Bone marrow (tissue), 2 donors: ENCODE results near the gene AGXT.
A peak's percentile ranks its signal among the peaks of the same experiment; 100 is the strongest.
"Not testable (repeated sequence)": the region's sequence is repeated elsewhere in the genome, so short reads cannot be mapped to it uniquely, and the experiment has no call there.

Experiments
- DNase-seq, 2 donors: peaks; one replicate each; lab custom pipeline; 2025; lab: John Stamatoyannopoulos, UW

Gene AGXT

GRCh38 chr2:240840435-240841060, 28.1 kb upstream of the AGXT start:
- DNase-seq, result no peak

DNA sequence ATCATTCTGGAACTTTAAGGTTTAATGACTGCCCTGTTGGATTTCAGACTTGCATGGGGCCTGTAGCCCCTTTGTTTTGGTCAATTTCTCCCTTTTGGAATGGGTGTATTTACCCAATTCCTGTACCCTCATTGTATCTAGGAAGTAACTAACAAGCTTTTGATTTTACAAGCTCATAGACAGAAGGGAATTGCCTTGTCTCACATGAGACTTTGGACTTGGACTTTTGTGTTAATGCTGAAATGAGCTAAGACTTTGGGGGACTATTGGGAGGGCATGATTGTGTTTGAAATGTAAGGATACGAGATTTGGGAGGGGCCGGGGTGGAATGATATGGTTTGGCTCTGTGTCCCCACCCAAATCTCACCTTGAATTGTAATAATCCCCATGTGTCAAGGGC, 22.3 kb upstream of the AGXT start:
- DNase-seq, result not testable (repeated sequence)

DNA sequence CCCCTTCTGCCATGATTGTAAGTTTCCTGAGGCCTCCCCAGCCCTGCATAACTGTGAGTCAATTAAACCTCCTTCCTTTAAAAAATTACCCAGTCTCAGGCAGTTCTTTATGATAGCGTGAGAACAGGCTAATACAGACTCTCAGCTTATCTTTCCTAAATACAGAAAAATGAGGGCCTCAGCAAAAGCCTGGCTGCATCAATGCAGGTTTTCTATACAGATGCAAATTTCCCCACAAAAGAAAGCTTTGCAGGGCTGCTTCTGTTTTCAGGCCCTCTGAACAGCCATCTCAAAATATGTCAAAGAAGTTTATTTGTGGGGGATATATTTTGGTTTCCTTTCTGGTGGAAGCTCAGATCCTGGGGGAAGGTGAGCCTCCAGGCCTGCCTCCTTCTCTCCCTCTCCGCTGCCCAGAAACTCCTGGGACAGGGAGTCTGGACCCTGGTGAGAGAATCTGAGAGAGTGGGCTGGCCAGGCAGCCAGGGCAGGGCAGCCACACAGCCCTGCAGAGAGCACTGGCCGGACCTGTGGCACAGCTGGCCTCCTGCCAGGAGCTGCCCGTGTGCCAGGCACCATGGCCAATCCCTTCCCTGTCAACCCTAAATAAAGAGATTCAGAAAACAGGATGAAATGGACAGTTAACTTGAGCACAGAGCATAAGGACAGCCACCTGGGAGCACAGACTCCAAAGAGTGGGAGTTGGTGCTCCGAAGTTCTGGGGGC, 21.6 kb upstream of the AGXT start:
- no peak for DNase-seq

- no peak for DNase-seq
Observed at GRCh38 chr2:240847817-240848216, 20.8 kb upstream of the AGXT start.

DNA sequence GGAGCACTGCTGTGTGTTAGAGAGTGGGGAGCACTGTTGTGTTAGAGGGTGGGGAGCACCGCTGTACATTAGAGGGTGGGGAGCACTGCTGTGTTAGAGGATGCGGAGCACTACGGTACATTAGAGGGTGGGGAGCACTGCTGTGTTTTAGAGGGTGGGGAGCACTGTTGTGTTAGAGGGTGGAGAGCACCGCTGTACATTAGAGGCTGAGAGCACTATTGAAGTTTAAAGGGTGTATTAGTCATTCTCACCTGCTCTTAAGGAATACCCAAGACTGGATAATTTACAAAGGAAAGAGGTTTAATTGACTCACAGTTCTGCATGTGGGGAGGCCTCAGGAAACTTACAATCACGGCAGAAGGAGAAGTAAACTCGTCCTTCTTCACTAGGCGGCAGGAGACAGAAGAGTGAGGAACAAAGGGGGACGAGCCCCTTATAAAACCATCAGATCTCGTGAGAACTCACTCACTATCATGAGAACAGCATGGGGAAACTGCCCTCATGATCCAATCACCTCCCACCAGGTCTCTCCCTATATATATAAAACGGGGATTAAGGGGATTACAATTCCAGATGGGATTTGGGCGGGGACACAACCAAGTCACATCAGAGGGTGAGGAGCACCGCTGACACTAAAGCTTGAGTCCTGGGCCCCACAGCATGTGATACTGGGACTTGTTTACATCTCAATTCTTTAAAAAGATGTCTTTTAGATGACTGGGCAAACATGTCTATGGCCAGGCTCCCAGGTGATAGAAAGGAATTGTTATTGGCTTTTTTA, 19.5 kb upstream of the AGXT start:
- DNase-seq, result no peak

DNA sequence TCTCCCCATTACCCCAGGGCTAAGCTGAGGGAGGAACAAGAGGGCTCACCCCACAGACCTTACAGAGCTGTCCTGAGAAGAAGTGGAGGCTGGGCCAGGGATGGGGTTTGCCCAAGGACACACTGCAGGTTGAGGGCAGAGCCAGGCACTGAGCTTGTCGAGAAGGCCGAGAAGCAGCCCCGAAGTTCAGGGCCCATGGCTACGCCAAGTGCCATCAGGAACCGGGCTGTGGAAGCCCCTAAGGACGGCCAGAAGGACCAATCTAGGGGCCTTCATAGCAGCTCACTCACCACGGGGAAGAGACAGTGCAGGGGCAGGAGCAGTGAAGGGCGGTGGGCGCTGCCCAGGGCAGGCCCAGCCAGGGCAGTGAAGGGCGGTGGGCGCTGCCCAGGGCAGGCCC, 18.6 kb upstream of the AGXT start:
- no peak for DNase-seq

DNA sequence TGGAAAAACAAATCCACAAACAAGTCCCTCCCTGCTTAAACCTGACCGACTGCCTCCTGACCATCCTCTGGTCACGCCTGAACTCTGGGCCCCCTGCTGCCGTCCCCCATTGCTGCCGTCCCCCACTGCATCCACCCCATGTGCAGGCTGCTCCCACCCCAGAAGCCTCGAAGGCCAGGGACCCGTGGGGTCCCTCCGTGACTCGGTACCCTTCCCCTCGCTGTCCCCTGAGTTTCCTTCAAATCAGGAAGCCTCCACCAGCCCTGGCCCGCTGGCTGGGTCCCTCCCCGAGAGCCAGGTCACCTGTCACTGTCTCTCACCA, 17.9 kb upstream of the AGXT start:
- DNase-seq, result no peak

DNA sequence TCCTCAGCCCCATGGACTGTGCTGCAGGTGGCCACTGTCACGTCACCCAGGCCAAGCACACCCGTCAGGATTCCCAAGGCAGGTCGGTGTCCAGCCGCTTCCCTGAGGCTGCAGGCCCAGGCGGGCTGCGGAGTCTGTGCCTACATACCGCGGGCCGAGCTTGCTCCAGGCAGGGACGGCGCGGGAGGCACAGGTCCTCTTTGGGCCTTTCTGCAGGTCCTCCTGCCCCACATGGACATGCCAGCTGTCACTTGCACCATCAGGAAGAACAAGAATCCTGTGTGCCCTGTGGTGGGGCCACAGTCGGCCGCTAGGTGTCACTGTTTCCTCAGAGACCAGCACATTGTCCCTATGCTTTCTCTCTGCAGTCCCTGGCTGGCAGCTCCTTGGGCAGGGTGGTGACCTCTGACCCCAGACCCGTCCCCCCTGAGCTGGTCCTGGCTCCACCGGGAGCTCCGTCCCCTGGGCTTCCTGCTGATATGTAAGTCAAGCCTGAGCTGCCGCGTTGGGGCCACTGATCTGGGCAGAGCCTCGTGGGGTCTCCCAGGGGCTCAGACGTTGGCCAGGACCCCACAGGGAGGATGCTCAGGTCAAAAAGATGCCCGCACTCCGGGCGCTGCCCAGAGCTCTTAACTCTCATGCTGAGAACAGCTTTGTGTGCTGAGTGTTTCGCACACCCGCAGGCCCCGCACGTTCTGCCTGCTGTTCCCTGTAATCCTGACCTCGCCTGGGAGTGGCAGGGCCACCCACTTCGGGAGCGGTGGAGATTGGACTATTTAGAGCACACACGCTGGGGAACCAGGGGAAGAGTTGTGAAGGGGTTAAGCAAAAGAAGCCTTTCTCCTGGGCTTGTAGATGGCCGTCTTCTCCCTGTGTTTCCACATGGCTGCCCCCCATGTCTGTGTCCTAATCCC, 17.3 kb upstream of the AGXT start:
- DNase-seq, result peak; percentile 40 to 58

DNA sequence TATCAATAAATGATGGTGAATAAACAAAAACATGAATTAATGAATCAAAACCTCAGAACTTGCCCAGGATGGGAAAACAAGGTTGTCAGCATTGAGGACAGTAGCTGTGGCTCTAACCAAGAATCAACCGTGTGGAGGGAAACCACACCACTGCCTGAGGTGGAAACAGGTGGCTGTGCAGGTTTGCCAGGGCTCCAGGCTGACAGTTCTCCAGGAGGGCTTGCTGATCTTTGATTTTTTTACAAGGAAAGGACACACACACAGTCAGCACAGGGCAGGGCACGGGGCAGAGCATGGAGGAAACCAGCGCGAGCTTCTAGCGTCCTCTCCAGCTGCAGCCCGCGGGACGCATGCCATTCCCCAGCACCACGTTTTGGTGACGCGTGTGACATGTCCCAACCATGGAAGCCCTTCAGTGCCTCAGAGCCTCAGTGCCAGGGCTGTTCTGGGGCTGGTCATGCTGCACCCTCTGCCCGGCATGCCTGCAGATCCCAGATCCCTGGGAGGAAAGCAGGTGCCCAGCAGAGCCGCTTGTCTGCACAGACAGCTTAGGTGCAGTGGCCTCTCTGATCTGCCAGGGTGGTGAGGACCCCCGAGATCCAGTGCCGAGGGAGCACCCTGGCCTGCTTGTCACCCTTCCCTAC, 15.8 kb upstream of the AGXT start:
- no peak for DNase-seq

DNA sequence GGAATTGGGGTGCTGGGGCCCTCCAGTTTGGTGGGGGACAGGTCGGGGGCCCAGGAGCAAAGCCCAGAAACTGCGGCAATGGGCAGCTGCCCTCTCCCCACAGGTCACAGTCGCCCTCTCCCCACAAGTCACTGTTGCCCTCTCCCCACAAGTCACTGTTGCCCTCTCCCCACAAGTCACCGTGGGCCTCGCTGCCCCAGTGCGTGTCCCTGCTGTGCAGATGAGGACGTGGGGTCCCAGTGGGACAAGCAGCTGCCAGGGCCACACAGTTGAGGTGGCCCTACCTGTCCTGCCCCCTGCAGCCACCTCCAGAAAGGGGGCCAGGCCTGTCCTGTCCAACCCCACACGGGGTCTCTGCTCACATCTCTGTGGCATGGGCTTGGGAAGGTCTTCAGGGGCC, 13.0 kb upstream of the AGXT start:
- DNase-seq, result no peak

GRCh38 chr2:240856151-240856980, 12.3 kb upstream of the AGXT start:
- DNase-seq, result no peak

DNA sequence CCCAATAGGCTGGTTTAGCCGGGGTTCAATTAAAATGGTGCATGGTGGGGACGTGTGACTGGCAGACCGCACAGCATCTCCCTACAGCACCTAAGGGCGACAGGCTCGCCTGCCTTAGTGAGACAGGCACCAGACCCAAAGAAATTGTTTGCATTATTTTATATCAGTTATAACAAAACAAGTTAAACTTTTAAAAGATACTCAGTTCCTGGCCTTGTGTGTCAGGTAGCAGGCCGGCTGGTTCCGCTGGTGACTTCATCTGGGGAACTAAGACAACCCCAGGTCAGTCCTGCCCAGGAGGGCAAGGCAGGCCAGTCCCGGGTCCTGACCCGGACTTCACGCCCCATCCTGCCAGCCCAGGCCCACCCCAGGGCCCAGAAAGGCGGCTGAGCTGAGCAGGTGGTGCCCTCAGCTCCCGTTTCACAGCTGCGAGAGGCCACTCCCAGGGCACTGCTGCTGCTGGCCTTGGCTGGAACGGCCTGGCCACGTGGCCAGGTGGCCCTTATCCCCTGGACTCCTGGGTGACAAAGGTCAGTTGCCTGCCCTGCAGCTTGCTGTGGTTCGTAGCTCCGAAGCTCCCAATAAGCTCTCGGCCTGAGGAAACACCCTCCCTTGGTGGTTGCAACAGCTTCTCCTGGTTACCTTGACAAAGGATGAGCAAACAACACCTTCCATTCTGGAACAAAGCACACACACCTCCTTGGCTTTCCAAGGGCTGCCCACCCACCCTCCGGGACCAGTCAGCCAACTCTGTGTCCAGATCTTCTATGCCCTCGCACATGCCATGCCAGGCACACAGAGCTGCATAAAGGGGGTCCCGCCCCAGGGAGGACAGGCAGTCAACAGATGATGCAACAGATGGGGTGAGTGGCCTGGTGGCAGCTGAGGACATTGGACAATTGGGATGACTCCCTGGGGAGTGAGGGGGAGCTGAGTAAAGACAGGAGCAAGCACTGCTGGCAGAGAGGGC, 11.3 kb upstream of the AGXT start:
- DNase-seq, result no peak

DNA sequence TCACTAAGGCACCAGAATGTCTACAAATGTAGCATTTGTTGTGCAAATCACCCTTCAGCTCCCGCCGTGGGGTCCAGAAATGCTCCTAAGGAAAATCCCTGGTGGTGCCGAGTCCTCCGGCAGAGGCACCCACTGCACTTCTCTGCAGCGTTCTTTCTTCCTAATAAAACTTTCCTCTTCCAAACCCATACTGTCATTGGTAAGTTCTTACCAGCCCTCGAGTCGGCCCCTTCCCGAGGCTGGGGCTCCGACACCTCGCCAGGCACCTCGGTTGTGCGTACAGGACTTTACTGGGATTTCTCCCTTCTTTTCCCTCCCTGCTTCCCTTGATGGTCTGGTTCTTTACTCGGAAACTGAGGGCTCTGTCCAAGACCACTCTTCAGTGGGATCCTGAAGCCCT, 10.3 kb upstream of the AGXT start:
- no peak for DNase-seq

GRCh38 chr2:240858871-240859270, 9.8 kb upstream of the AGXT start:
- DNase-seq, result no peak

DNA sequence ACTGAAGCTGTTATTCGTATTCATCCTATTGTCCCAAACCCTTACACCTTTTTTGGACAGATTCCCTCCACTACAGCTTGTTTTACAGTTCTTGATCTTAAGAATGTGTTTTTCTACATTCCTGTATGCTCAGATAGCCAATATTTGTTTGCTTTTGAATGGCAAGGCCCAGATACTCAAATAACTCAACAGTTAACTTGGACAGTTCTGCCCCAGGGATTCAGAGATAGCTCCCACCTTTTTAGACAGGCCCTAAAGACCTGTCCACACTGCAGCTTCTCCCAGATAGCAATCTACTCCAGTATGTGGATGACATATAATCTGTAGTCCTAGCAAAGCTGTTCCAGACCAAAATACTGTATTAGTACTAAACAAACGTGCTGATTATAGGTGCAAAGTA, 7.1 kb upstream of the AGXT start:
- DNase-seq, result no peak

- no peak for DNase-seq
Observed at GRCh38 chr2:240864475-240864874, 4.1 kb upstream of the AGXT start.

DNA sequence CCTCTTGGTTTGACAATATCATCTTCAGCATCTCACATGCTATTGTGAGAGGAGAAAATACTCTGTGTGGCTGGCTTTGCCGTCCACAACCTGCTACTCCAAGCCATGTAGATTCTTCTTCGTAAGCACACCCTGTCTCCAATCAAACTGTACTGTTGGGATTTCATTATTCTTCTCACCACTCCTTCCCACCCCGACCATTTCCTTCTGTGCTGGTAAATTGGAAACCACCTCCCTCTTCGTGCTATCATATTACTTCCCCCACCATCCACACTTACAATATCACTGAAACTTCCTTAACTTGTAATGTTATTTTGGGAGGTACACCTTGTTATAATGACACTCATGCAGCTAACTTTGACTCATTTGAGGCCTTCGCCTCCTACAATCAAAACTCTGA, 3.2 kb upstream of the AGXT start:
- no peak for DNase-seq

- DNase-seq, result no peak
Observed at GRCh38 chr2:240869109-240869955, 708 bp downstream of the AGXT start.
